SK-N-SH treated with all-trans-retinoic acid at 6 μM for 48 hours (cell line): Measurements from ENCODE around the gene DEF6.

Source experiments
- ATAC-seq: fragments of 200-7000 bp; cut with Tn5 transposase; 3 replicates; pipeline ENCODE4 v1.9.1; 2020; ENCODE audit warnings: mild to moderate bottlenecking, moderate library complexity
- SNAI2 ChIP-seq: fragments of 250-450 bp; sonication (Bioruptor Pico); IDR thresholded peaks from 2 replicates; pipeline ENCODE4 v1.5.0; 2020; ENCODE audit warnings: mild to moderate bottlenecking, moderate library complexity
- TCF4 ChIP-seq: fragments of 250-450 bp; sonication (Bioruptor Pico); IDR thresholded peaks from 2 replicates; pipeline ENCODE4 v1.8.0; 2021; ENCODE audit warnings: mild to moderate bottlenecking, moderate library complexity, borderline replicate concordance
- ZC3H10 ChIP-seq: fragments of 250-450 bp; sonication (Bioruptor Pico); IDR thresholded peaks from 2 replicates; pipeline ENCODE4 v1.5.1; 2021; ENCODE audit warnings: mild to moderate bottlenecking, moderate library complexity
- TF ChIP-seq, protein P1 (sequence below): fragments of 250-450 bp; sonication (Bioruptor Pico); IDR thresholded peaks from 2 replicates; pipeline ENCODE4 v1.5.1; 2021; ENCODE audit warnings: mild to moderate bottlenecking, moderate library complexity

Gene DEF6

DNA sequence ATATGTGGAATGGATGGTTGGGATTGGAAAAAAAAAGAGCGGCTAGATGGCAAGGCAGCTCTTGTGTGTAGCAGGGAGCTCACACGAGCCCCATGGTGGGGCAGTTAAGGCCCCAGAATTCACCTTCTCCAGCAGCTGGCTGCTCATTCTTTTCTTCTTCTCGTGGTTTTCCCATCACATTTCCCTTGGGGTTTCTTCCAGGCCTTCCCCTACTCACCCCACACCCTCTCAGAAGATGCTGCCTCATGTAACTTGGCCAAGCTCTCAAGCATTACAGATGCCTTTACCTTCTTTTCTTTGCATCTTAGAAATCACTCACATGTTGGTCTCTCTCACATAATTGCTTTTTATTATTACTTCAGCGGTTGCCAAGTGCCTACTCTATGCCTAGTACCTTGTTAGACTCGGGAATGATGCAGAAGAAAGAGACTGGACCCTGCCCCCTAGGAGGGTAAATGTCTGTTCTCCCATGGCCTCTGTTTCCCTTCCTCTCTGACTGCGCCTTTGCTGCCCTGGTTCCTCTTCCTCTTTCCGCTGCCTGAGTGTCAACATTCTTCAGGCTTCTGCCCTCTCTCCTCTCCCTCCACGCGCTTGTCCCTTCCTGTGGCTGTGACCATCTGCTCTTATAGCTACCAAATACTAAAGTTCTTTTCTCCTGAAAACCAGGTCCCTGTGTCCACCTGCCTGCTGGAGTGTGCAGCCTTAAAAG is 73.3 kb downstream of the DEF6 start:
- TF ChIP-seq ZC3H10 (no peak), TCF4 (CRISPR knock-in tag) (no peak), SNAI2 (no peak)
- TF ChIP-seq, protein P1, sequence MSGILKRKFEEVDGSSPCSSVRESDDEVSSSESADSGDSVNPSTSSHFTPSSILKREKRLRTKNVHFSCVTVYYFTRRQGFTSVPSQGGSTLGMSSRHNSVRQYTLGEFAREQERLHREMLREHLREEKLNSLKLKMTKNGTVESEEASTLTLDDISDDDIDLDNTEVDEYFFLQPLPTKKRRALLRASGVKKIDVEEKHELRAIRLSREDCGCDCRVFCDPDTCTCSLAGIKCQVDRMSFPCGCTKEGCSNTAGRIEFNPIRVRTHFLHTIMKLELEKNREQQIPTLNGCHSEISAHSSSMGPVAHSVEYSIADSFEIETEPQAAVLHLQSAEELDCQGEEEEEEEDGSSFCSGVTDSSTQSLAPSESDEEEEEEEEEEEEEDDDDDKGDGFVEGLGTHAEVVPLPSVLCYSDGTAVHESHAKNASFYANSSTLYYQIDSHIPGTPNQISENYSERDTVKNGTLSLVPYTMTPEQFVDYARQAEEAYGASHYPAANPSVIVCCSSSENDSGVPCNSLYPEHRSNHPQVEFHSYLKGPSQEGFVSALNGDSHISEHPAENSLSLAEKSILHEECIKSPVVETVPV (CRISPR knock-in tag), result no peak
- ATAC-seq, result peak; percentile 8
